Right renal cortex interstitium (tissue), 3 donors: ENCODE data around the gene MGAT5B. TPM values are rescaled to one million over a fixed set of nuclear protein-coding genes. Genes with fewer than 3 reads are reported as not detected.
"Not testable (repeated sequence)": the region's sequence is repeated elsewhere in the genome, so short reads cannot be mapped to it uniquely, and the experiment has no call there.

ENCODE experiments used
- DNase-seq, 3 donors: peaks; one replicate each; pipeline ENCODE4 v3.0.0-alpha.2; 2013; ENCODE audit warnings: low read depth in 3 of 3, low spot score in 2 of 3
- polyA plus RNA-seq, 3 donors: library from polyadenylated mRNA; unstranded; fragments of 120-200 nt; gene quantifications; one replicate each; pipeline ENCODE4 v1.2.1, GENCODE V29; 2013; ENCODE audit not compliant: insufficient read length in 3 of 3

MGAT5B gene
- polyA plus RNA-seq, 3 donors = 1.1 to 1.3 (median 1.1) TPM

DNA sequence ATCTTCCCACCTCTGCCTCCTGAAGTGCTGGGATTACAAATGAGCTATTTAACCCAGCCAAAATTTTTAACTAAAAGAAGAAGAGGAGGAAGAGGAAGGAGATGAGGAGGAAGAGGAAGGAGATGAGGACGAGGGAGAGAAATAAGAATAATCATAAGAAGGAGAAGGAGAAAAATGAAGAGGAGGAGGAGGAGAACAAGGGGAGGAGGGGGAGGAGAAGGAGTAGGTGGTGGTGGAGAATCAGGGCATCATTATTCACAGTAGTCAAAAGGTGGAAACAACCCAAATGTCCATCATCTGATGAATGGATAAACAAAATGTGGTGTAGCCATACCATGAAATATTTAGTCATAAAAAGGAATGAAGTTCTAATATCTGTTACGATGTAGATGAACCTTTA is 21.2 kb upstream of the MGAT5B start:
- no peak for DNase-seq

DNA sequence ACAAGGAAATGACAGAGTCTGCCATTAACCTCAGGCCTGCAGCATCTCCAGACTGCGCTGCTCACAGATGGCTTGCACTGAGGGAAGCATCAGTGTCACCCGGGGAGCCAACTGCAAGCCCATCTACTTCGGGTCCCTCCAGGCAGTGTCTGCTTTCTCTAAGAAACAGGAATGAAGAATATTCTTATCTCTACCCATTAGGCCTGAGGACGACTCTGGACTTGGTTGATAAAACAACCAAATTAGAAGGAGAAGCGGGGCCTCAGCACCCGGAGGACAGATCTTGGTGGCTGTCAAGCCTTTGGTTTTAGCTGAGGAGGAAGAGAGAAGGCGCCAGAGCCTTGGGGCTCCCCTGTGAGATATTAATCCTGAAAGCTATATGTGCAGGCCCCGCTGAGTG is 19.5 kb upstream of the MGAT5B start:
- DNase-seq = no peak

DNA sequence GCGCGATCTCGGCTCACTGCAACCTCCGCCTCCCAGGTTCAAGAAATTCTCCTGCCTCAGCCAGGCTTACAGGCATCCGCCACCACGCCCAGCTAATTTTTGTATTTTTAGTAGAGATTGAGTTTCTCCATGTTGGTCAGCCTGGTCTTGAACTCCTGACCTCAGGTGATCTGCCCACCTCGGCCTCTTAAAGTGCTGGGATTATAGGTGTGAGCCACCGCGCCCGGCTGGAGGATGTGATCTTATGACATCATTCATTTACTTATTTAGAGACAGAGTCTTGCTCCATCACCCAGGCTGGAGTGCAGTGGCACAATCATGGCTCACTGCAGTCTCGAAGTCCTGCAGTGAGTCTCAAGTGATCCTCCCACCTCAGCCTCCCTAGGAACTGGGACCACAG is 19.0 kb upstream of the MGAT5B start:
- not testable (repeated sequence) for DNase-seq

DNA sequence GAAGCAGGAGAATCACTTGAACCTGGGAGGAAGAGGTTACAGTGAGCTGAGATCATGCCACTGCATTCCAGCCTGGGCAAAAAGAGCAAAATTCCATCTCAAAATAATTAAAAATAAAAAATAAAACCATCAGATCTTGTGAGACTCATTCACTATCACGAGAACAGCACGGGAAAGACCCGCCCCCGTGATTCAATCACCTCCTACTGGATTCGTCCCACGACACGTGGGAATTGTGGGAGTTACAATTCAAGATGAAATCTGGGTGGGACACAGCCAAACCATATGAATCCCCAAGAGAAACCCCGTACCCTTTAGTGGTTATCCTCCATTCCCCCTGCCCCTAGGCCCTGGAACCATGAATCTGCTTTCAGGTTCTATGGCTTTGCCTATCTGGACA is 15.4 kb upstream of the MGAT5B start:
- DNase-seq = no peak

DNA sequence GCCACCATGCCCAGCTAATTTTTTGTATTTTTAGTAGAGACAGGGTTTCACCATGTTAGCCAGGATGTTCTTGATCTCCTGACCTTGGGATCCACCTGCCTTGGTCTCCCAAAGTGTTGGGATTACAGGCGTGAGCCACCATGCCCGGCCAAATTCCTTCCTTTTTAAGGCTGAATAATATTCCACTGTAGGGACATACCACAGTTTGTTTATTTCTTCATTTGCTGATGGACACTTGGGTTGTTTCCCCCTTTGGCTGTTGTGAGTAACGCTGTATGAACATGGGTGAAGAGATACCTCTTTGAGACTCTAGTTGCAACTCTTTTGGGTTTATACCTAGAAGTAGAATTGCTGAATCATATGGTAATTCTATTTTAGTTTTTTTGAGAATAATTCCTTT is 13.1 kb upstream of the MGAT5B start:
- no peak for DNase-seq

DNA sequence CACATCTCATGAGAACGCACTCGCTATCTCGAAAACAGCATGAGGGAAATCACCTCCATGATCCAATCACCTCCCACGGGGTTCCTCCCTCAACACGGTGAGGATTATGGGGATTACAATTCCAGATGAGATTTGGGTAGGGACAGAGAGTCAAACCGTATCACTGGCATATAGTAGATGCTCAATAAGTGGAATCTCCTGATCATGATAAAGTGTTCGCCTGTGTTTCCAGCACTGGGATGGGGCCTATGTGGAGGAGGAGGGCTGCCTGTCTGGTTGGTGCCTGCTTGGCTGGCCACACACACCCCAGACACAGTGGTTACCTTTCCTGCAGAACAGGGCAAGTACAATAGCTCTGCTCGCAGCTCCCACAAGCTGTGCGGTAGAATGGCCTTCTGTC is 6.1 kb upstream of the MGAT5B start:
- no peak for DNase-seq

DNA sequence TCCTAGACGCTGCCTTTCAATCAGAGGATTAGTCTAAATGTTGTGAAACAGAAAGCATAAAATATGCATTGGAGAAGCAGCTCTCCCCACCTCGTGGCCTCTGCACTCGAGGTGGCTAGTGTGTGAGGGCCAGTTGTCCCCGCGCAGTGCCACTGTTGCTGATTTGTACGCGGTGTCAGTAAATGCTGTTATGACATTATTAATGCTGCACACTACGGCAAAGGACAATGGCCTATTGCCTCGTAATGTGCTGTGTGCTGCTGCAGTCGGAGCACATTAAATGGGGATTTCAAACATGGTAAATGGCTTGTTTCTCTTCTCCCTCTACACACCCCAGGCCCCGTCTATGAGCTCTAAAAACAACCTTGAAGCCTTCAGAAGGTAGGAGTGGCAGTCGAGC is 5.7 kb upstream of the MGAT5B start:
- no peak for DNase-seq

DNA sequence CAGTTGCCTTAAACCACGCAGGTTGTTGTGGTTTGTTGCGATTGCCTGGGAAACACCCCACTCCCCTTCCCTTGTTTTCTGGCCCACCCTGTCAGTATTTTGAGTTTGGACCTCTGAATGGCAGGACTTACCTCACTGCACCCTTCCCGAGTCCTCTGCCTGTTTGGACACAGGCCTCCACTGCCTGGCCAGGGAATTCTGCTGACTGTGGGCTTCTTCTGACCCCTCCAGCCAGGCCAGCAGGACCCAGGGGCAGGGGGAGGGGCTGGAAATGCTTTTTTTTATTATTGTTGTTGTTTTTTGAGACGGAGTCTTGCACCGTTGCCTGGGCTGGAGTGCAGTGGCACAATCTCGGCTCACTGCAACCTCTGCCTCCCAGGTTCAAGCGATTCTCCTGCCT is 4.2 kb upstream of the MGAT5B start:
- no peak for DNase-seq

DNA sequence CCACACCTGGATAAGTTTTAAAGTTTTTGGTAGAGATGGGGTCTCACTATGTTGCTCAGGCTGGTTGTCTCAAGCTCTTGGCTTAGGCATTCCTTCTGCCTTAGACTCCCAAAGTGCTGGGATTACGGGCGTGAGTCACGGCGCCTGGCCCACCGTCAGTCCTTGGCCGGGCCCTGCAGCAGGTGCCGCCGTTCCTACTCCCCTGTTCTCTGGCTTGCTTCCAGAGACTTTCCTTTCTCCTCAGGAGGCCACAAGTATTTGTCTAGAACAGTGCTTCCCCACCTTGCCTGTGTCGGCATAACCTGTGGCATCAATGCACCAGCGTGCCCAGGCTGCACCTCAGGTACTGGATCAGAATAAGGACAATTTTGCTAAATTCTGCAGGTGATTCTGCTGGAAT is 3.0 kb upstream of the MGAT5B start:
- no peak for DNase-seq

DNA sequence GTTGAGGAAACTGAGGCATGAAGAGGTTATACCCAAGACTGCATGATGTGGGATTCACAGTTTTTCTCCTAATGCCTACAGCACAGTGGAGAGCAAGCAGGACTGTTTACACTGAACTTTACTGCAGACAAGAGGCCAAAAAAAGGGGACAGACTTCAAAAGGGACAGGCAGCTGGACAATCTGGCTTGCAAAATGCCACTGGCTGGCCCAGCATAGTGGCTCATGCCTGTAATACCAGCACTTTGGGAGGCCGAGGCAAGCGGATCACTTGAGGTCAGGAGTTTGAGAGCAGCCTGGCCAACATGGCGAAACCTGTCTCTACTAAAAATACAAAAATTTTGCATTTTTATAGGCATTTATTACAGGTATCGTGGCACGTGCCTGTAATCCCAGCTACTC is 2.0 kb upstream of the MGAT5B start:
- no peak for DNase-seq

DNA sequence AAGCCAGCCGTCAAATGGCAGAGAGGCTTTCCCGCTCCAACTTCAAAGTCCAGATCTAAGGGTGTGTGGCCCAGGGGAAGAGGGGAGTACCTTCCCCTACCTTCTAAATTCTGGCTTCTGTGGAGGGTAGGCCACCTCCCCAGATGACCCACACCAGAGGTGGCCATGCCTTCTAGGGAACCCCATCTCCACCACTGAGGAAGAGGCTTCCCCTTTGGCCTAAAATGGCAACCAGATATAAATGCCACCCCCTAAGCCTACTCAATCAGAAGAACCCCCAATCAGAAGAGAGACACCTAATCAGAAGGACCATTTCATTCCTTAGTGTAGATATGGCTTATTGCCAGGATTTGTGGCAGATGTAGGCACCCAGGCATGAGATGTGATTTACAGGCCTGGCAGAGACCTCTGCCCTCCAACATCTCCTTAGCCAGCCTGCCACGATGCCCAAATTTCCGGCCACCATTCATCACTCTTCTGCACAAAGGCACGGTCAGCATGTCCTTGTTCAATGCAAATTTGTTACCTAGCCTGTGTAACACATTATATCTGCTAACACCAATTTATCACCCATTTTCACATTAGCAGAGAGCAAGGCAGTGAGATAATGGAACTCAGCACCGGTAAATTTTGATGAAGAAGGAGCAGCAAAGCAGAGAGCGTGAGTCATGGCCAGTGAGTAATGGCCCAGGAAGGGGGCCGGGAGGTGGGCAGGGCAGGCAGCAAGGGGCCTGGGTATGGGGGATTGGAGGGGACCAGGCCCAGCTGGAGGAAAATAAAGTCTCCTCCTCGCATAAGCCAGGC is 1.2 kb upstream of the MGAT5B start:
- no peak for DNase-seq

DNA sequence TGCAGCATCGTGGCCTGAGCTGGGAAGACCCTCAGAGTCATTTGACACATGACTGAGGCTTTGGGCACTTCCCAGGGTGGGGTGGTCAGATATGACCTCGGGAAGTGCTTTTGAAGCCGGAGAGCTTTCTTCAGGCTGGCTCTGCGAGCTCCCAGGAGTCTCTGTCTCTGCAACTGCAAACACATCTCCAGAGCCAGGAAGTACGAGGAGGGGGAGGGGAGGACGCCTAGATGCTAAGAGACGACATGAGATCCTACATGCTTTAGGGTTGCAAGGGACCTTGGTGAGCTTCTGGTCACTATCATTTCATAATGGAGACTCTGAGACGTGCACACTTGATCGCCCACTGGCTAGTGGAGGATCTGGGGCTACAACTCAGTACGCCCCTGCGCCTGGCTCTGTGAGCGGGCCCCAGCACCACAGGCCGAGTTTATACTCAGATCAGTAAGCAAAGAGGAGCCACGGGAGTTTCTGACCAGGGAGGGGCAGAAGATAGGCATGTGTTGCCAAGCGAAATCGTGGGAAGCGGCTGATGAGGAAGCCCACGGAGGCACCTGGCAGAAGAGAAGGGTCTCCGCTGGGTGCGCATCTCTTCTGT is 527 bp upstream of the MGAT5B start:
- no peak for DNase-seq

DNA sequence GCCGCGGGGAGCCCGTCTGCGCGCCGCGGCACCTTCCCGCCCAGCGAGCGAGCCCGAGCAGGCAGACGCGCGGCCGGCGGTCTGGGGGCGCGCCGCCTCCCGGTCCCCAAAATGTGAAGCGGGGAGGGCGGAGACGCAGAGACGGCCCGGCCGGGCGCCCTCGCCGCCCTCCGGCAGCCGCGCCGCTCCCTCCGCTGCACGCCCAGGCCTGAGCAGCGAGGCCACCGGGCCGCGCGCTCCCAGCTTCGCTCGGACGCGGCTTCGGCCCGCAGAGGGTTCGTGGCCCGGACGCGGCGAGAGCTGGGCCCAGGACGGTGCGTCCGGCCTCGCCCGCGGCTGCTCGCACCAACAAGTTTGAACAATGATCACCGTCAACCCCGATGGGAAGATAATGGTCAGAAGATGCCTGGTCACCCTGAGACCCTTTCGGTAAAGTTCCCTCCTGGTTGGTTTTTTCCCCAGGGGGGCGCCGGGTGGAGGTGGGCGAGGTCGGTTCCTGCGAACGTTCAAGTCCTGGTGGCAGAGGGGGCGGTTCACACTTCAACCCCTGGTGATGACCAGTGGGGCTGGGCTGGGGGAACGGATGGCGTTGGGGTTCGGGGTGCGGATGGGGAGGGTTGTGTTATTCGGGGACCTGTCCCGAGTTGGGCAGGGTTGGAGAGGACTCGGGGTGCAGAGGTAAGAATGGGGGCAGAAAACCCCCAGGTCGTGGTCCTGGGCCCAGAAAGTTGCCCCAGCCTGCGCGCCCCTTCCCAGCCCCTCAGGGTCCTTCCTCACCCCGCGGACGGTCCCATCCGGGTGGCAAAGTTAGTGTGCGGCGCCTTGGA is 678 bp downstream of the MGAT5B start:
- DNase-seq = no peak

DNA sequence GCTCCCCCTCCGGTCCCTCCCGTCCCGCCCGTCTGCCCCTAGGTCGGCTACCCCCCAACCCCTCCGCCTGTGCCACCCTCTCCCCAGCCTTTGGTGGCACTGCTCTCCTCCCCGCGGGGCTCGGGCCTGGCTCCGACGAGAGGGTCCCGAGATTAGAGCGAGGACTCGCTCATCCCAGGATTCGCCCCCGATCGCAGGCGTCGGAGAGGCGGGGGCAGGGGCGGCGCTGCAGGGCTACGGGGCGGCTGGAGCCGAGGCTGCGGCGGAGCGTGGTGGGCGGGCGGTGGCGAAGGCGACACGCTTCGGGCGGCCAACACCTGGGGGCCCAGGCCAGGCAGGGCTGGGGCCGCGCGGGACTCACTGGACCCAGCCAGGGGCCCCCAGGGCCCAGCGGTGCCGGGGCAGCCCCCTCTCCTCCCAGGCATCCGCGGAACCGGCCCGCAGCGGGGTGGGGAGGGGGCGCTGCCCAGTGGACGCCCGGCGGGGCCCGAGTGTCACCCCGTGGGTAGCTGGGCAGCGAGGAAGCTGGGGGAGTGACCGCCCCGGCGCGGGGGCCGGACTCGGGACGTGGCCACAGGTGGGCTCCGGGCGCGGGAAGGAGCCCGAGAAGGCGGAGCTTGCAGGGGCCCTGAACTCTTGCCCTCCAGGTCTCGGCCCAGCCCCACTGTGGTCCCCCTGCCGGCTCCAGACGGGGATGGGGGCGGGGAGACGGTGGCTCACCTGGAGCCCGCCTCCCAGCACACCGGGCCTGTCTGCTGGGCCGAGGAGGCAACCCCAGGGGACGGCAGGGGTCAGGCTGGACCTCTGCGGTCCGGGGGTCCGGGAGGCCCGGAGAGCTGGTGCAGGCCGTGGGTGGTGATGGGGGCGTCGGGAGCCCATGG is 1.5 kb downstream of the MGAT5B start:
- DNase-seq = no peak

DNA sequence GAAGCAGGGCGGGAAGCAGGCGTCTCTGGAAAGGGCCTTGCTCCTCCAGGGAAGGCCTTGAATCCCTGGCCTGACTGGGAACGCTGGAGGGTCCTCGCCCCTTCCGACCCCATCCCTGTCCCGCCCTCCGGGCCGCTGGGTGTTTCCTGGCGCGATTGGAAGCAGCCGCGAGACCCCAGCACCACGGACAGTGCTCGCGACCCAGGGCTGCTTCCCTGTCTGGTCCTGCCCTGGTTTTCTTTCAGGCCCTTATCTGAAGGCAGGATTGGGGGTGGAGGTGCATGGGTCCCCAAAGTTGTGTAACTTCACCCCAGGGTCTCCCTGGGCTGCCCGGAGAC is 2.1 kb downstream of the MGAT5B start:
- DNase-seq = no peak

DNA sequence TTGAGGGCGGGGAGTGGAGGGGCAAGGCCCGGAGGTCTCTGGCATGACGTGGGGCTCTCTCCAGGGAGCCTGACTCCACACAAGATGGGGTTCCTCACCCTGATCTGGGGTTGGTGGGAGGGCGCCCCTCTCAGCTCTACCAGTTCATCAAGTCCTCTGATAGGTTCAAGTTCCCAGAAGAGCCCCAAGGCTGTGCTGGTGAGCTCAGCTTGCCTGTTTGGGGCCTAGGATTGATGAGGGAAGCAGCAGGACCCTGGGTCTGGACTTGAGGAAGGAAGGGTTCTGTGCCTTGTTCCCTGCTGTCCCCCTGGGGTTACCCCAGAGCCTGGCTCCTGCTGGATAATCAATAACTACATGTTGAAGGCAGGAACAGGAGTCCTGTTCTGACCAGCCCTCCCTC is 3.5 kb downstream of the MGAT5B start:
- no peak for DNase-seq

DNA sequence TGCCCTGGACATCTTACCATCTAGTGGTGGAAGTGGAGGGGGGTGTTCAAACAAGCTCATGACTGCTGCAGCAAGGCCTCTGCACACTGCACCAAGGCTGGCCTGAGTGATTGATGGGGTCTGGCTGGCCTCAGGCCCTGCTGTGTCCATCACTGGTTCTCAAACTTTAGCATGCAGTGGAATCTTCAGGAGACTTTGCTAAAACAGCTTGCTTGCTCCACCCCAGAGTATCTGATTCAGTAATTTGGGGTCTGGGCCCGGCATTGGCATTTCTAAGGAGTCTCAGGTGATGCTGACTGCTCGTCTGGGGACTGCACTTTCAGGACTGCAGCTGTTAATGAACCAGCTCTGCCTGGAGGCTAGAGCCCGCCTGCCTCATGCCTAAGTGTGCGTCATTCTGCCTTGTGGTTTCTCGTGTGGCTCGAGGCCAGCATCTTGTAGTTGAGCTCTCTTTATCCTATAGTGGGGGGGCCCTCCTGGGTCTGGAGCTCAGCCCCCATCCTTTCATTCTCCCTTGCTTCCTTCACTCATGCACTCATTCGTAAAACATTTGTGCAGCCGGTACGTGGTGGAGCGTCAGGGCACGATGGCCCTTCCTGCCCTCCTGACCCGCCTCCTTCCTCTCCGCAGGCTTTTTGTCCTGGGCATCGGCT is 4.1 kb downstream of the MGAT5B start:
- DNase-seq = no peak

DNA sequence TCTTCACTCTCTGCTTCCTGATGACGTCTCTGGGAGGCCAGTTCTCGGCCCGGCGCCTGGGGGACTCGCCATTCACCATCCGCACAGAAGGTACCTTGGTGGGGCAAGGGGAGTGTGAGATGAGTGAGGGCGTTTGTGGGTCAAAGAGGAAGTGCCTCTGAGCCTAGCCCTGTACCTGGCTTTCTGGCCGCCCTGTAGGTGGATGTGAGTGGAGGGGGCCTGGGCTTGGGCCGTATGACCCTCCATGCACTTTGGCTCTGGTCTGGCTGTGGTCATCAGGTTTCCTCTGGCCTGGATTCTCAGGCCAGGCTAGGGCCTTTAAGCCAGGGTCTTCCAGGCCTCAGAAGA is 4.6 kb downstream of the MGAT5B start:
- DNase-seq = no peak

DNA sequence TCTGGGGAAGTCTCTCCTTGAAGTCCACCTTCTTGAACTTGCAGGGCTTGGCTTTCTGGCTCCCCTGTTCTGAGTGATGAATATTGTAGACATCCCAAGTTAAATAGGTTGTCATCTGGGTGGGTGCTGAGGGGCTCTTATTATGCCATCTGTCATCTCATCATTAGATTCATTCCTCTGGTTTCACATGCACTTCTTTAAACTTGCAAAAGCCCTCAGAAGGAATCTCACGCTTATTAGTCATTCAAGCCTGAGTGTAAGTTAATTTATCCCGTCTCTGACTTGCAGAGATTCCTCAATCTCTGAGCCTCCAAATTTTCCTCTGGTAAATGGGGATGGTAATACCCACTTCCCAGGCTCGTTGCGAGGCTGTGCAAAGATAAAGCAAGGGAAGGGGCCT is 5.7 kb downstream of the MGAT5B start:
- no peak for DNase-seq

DNA sequence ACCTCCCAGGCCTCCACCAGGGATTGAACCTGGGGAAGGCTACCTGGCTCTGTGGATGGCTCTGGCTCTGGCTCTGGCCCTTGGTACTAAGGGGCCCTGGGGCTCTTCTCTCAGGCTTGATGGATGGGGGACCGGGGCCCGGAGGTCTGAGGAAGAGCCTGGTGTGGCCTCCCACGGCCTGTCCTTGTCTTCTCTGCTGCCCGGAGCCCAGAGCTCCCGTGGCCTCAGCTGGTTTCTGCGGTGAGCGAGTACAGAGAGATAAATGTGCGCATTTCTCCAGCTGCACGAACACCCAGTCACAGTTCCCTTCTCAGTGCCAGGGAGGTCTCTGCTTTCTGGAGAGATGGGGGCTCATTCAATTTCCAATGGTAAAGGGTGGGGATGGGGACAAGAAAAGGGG is 9.2 kb downstream of the MGAT5B start:
- no peak for DNase-seq

DNA sequence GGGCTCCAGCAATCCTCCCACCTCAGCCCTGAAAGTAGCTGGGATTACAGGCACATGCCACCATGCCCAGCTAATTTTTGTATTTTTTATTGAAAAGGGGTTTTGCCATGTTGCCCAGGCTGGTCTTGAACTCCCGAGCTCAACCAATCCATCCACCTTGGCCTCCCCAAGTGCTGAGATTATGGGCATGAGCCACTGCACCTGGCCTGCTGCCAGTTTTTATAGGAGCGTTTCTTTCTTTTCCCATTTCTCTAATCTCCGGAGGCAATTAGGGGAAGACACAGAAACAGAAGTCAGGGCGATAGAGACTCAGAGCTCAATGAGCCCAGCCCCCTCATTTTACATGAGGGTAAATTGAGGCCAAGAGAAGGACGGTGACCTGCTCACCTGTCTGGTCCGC is 10.4 kb downstream of the MGAT5B start:
- DNase-seq = no peak
